Inflammatory macrophage treated with lipopolysaccharide for 4 hours (primary cell): ENCODE results near the gene TRIM39.
"Not testable (repeated sequence)": the region's sequence is repeated elsewhere in the genome, so short reads cannot be mapped to it uniquely, and the experiment has no call there.

Experiments used
- DNase-seq: peaks from one replicate; pipeline ENCODE4 v3.0.0-alpha.2; 2020

The TRIM39 gene

GRCh38 chr6:30369280-30369679 lies 42.6 kb downstream of the TRIM39 start:
- DNase-seq: not testable (repeated sequence)

GRCh38 chr6:30378290-30378937 lies 51.7 kb downstream of the TRIM39 start:
- DNase-seq: no peak

GRCh38 chr6:30380464-30380863 lies 53.7 kb downstream of the TRIM39 start:
- DNase-seq: no peak

GRCh38 chr6:30386166-30386565 lies 59.4 kb downstream of the TRIM39 start:
- DNase-seq: no peak

- DNase-seq: no peak
Measured at GRCh38 chr6:30391240-30391639, 64.5 kb downstream of the TRIM39 start.
